Panc1 (cell line): ENCODE results near the gene NPRL2. TPM values are rescaled to one million over a fixed set of nuclear protein-coding genes. Genes with fewer than 3 reads are reported as not detected.

Experiments used
- ATAC-seq: fragments of 200-7000 bp; cut with Tn5 transposase; 2 replicates; pipeline ENCODE4 v1.9.1; 2020; ENCODE audit warnings: mild to moderate bottlenecking, moderate library complexity
- BruUV-seq: library from RNA; stranded (reverse); fragments of 400-500 nt; replicated peaks from 2 replicates; lab custom pipeline; 2021; lab: Mats Ljungman, UMichigan
- CTCF ChIA-PET: fragments of 300-600 bp; sonication (Branson Sonifier 250); formaldehyde crosslinking; loops from one replicate; lab custom pipeline; 2022; ENCODE audit warnings: antibody characterized with exemption; lab: Charles Lee
- POLR2A ChIA-PET: fragments of 300-600 bp; sonication (Branson Sonifier 250); formaldehyde crosslinking; loops from one replicate; lab custom pipeline; 2022; ENCODE audit warnings: antibody characterized with exemption; lab: Charles Lee
- DNase-seq: peaks from one replicate; pipeline ENCODE4 v3.0.0-alpha.2; 2010; ENCODE audit warnings: low read depth, low spot score
- H3K27ac ChIP-seq: 2 replicates; pipeline ENCODE4 v1.5.1; 2011; ENCODE audit warnings: mild to moderate bottlenecking, low read length, inconsistent platforms
- H3K27me3 ChIP-seq: fragments of 200-500 bp; sonication (Bioruptor generic); 2 replicates; pipeline ENCODE4 v1.6.0; 2014; ENCODE audit warnings: low read length, inconsistent platforms; ENCODE audit not compliant: control insufficient read depth, insufficient read depth
- H3K36me3 ChIP-seq: fragments of 200-500 bp; sonication (Bioruptor generic); 2 replicates; pipeline ENCODE4 v1.5.1; 2014; ENCODE audit warnings: inconsistent platforms, mild to moderate bottlenecking, low read length, moderate library complexity; ENCODE audit not compliant: control insufficient read depth, insufficient read depth
- H3K4me1 ChIP-seq: 2 replicates; pipeline ENCODE4 v1.5.1; 2011; ENCODE audit warnings: inconsistent platforms, mild to moderate bottlenecking, low read length, moderate library complexity; ENCODE audit not compliant: control insufficient read depth, insufficient read depth
- H3K4me3 ChIP-seq, 2 experiments: 2 replicates each; pipeline ENCODE4 v1.5.1; 2011 to 2012; ENCODE audit warnings: low read depth in 2 of 2, low read length in 2 of 2, mild to moderate bottlenecking in 2 of 2, inconsistent platforms in 1 of 2, moderate library complexity in 1 of 2
- H3K9me3 ChIP-seq: fragments of 200-500 bp; sonication (Bioruptor generic); 2 replicates; pipeline ENCODE4 v1.5.1; 2014; ENCODE audit warnings: low read depth, mild to moderate bottlenecking, inconsistent platforms, low read length, moderate library complexity; ENCODE audit not compliant: control insufficient read depth, insufficient read depth
- CTCF ChIP-seq: fragments of 450-650 bp; IDR thresholded peaks from 2 replicates; pipeline ENCODE4 v1.5.1; 2017; ENCODE audit warnings: mild to moderate bottlenecking
- POLR2AphosphoS5 ChIP-seq: IDR thresholded peaks from 2 replicates; pipeline ENCODE4 v1.6.1; 2012; ENCODE audit warnings: mild to moderate bottlenecking, low read depth, low read length, moderate library complexity
- REST ChIP-seq, 2 experiments: IDR thresholded peaks; 2 replicates each; pipeline ENCODE4 v1.6.1; 2011 to 2012; ENCODE audit warnings: low read depth in 2 of 2, control low read depth in 1 of 2, low read length in 1 of 2, mild to moderate bottlenecking in 1 of 2, moderate library complexity in 1 of 2; ENCODE audit not compliant: insufficient read depth in 1 of 2
- SIN3A ChIP-seq: IDR thresholded peaks from 2 replicates; pipeline ENCODE4 v1.6.1; 2012; ENCODE audit warnings: low read depth, mild to moderate bottlenecking, low read length, moderate library complexity, borderline replicate concordance; ENCODE audit not compliant: insufficient read depth
- TCF7L2 ChIP-seq: IDR thresholded peaks from 2 replicates; pipeline ENCODE4 v1.6.1; 2011; ENCODE audit warnings: mild to moderate bottlenecking, low read depth, low read length, inconsistent platforms
- in situ Hi-C: cut with HindIII; loops from 2 replicates; pipeline ENCODE4 v1.10.0; 2016; ENCODE audit warnings: low sequenced_read_pairs, low pct_unique_long_range_greater_than_20kb
- intact Hi-C: fragments of 100-400 bp; cut with micrococcal nuclease; formaldehyde crosslinking; loops from one replicate; pipeline ENCODE4 v1.10.0; 2022; ENCODE audit not compliant: unreplicated experiment
- total RNA-seq: library from RNA; stranded (reverse); gene quantifications from one replicate; pipeline ENCODE4 v1.2.1, GENCODE V29; 2021; ENCODE audit not compliant: unreplicated experiment

Gene NPRL2
- total RNA-seq, 1 experiment from 2014 or later, result 14.6 TPM

GRCh38 chr3:50303013-50303815, 47.4 kb downstream of the NPRL2 start, which contains the start of gene HYAL1:
Gene HYAL1, minus strand, starts transcription at chr3:50303574. Its CDS starts 618 bp downstream, at chr3:50302956.
- in situ Hi-C loops, result no loop called here
- no peak for TF ChIP-seq POLR2AphosphoS5
- TF ChIP-seq TCF7L2, result no peak
- TF ChIP-seq SIN3A, result no peak
- TF ChIP-seq REST (IDR thresholded peaks at IDR 0.05; ENCODE audit: insufficient read depth in 1 of 2, low read depth in 2 of 2, low read length in 1 of 2), result no peak
- CTCF ChIA-PET, result no interaction called here
- POLR2A ChIA-PET, result no interaction called here
- Histone ChIP-seq H3K27me3 (no peaks in the 10 kb centered on the region), H3K4me1 (peaks cover 3% of the 10 kb centered on the region), H3K27ac (no peak within 1 kb of the TSS), H3K4me3 (no peak within 1 kb of the TSS), H3K36me3 (no peaks in the 10 kb centered on the region), H3K9me3 (no peaks in the 10 kb centered on the region)
- intact Hi-C loops, result no loop called here
- DNase-seq, result no peak
- no TSS peak for BruUV-seq
- ATAC-seq, result no peak

GRCh38 chr3:50302095-50303012, 48.2 kb downstream of the NPRL2 start:
- ChIA-PET CTCF (no interaction called here), POLR2A (no interaction called here)
- in situ Hi-C loops, result no loop called here
- Histone ChIP-seq H3K36me3 (no peaks in the 10 kb centered on the region), H3K27ac (no peak overlapping the region), H3K4me3 (no peak overlapping the region), H3K27me3 (no peaks in the 10 kb centered on the region), H3K4me1 (peaks cover 4% of the 10 kb centered on the region), H3K9me3 (no peaks in the 10 kb centered on the region)
- DNase-seq (no peak), ATAC-seq (no peak)
- intact Hi-C loops, result no loop called here
- no TSS peak for BruUV-seq
- no peak for TF ChIP-seq REST (IDR thresholded peaks at IDR 0.05; ENCODE audit: insufficient read depth in 1 of 2, low read depth in 2 of 2, low read length in 1 of 2)
- TF ChIP-seq SIN3A, result no peak
- TF ChIP-seq CTCF, result no peak
- TF ChIP-seq POLR2AphosphoS5, result no peak
- no peak for TF ChIP-seq TCF7L2
